Testis (tissue), 2 donors: Measurements from ENCODE around the gene RLBP1.

Experiments used
- CTCF ChIP-seq, 3 experiments: fragments of 450-650 bp in 2 of 3; fragments of 200-600 bp in 1 of 3; sonication (generic) in 1 of 3; IDR thresholded peaks; one replicate each; pipeline ENCODE4 v1.5.1; 2016 to 2019; ENCODE audit warnings: antibody characterized with exemption in 3 of 3, mild to moderate bottlenecking in 2 of 3, moderate library complexity in 1 of 3
- POLR2A ChIP-seq: fragments of 450-650 bp; IDR thresholded peaks from one replicate; pipeline ENCODE4 v1.6.1; 2017; ENCODE audit warnings: antibody characterized with exemption, mild to moderate bottlenecking, moderate library complexity

- TF ChIP-seq CTCF (IDR thresholded peaks at IDR 0.05) (no peak), POLR2A (no peak)
Observed at GRCh38 chr15:89167267-89168176, 53.9 kb downstream of the RLBP1 start.
